CD4-positive, alpha-beta memory T cell (primary cell): ENCODE data around the gene ARMC2. TPM values are rescaled to one million over a fixed set of nuclear protein-coding genes. Genes with fewer than 3 reads are reported as not detected.
"Not testable (repeated sequence)": the region's sequence is repeated elsewhere in the genome, so short reads cannot be mapped to it uniquely, and the experiment has no call there.

Experiments used
- CTCF ChIA-PET: fragments of 350-600 bp; sonication (Branson Sonifier 250); formaldehyde crosslinking; loops from one replicate; lab custom pipeline; 2021; ENCODE audit warnings: inconsistent platforms; ENCODE audit not compliant: partially characterized antibody; lab: Charles Lee
- POLR2A ChIA-PET: fragments of 350-600 bp; sonication (Branson Sonifier 250); formaldehyde crosslinking; loops from one replicate; lab custom pipeline; 2021; ENCODE audit not compliant: partially characterized antibody; lab: Charles Lee
- DNase-seq, 5 donors: peaks; one replicate each; pipeline versions ENCODE4 v3.0.0 to v3.0.0-alpha.2; 2020 to 2022; ENCODE audit warnings: mixed read lengths in 1 of 5
- H3K27ac ChIP-seq: one replicate; pipeline ENCODE4 v1.7.0; 2013; ENCODE audit warnings: low read depth, low read length
- H3K27me3 ChIP-seq: 2 replicates; pipeline ENCODE4 v1.7.0; 2013; ENCODE audit warnings: mild to moderate bottlenecking, low read length, moderate library complexity; ENCODE audit not compliant: insufficient read depth
- H3K36me3 ChIP-seq: 2 replicates; pipeline ENCODE4 v1.7.0; 2013; ENCODE audit warnings: mild to moderate bottlenecking, low read length, moderate library complexity; ENCODE audit not compliant: insufficient read depth
- H3K4me1 ChIP-seq: 2 replicates; pipeline ENCODE4 v1.7.0; 2013; ENCODE audit warnings: mild to moderate bottlenecking, low read length, moderate library complexity; ENCODE audit not compliant: insufficient read depth
- H3K4me3 ChIP-seq, 2 donors: one replicate each; pipeline ENCODE4 v1.7.0; 2013; ENCODE audit warnings: low read length in 2 of 2, mild to moderate bottlenecking in 1 of 2
- H3K9me3 ChIP-seq, 2 donors: one replicate each; pipeline ENCODE4 v1.7.0; 2013; ENCODE audit warnings: low read length in 2 of 2, control low read depth in 1 of 2; ENCODE audit not compliant: control insufficient read depth in 1 of 2
- H3K27ac Mint-ChIP-seq, 7 donors: one replicate each; pipeline ENCODE4 v1.8.0; 2020 to 2021; ENCODE audit warnings: mixed read lengths in 7 of 7, mild to moderate bottlenecking in 6 of 7, inconsistent platforms in 3 of 7, moderate library complexity in 3 of 7
- H3K27me3 Mint-ChIP-seq, 2 donors: one replicate each; pipeline ENCODE4 v1.8.0; 2020 to 2021; ENCODE audit warnings: mixed read lengths in 2 of 2
- H3K36me3 Mint-ChIP-seq, 2 donors: one replicate each; pipeline ENCODE4 v1.8.0; 2020 to 2021; ENCODE audit warnings: mixed read lengths in 2 of 2, inconsistent platforms in 1 of 2, mild to moderate bottlenecking in 1 of 2
- H3K4me1 Mint-ChIP-seq, 4 donors: one replicate each; pipeline ENCODE4 v1.8.0; 2020 to 2021; ENCODE audit warnings: mixed read lengths in 4 of 4, mild to moderate bottlenecking in 1 of 4
- H3K4me3 Mint-ChIP-seq, 8 donors: one replicate each; pipeline ENCODE4 v1.8.0; 2020 to 2021; ENCODE audit warnings: mixed read lengths in 8 of 8, mild to moderate bottlenecking in 7 of 8, moderate library complexity in 6 of 8, inconsistent platforms in 3 of 8
- H3K9me3 Mint-ChIP-seq, 8 donors: one replicate each; pipeline ENCODE4 v1.8.0; 2020 to 2021; ENCODE audit warnings: mixed read lengths in 8 of 8, mild to moderate bottlenecking in 5 of 8, inconsistent platforms in 3 of 8, moderate library complexity in 1 of 8
- intact Hi-C: fragments of 100-400 bp; cut with micrococcal nuclease; formaldehyde crosslinking; loops from one replicate; pipeline ENCODE4 v1.15.1; 2023
- polyA plus RNA-seq, 2 donors: library from polyadenylated mRNA; unstranded; fragments of 300-500 nt; fragmentation: Illumina TruSeq; gene quantifications; one replicate each; pipeline ENCODE4 v1.2.3, GENCODE V29; 2021
- total RNA-seq, 2 experiments: library from RNA; stranded (reverse); gene quantifications; one replicate each; pipeline ENCODE4 v1.2.3, GENCODE V29; 2021

ARMC2 gene
- total and polyA plus RNA-seq, 4 experiments from 2014 or later: 3.2 to 11.2 (median 7.0) TPM

DNA sequence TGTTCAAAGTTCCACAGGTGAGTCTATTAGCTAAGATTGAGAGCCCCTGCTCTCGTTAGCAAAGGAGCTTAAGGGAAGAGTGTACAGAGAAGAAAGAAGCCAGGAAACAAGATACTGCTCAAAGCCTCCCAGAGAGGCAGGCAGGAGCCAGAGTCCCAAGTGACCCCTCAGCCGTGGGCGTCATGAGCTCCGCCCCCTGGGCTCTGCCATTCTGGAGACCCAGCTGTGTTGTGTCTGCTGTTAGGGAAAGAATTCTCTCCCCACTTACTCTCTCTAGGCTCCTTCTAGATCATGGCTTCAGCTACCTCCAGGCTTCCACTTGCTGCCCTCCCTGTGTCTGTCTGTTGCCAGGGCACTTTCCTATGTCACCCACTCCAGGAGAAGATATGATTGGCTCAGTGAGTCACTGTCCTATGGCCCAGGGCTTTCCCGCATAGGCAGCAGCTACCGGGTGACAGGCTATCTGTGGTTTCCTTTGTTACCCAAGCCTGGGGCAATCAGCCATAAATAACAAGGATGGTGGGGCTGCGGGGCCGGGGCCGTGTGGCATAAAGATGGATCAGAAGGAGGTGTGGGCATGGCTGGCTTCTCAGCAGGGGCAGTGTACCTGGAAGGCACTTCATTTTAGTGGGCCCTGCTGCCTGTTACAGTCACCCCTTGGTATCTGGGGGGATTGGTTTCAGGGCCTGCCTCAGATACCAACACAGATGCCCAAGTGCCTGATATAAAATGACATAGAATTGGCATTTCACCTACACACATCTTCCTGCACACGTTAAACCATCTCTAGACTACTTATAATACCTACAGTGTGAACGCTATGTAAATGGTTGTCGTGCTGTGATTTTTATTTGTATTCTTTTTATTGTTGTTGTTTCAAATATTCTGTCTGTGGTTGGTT, 118.9 kb downstream of the ARMC2 start:
- no peaks in the 10 kb centered on the region for H3K9me3 Mint-ChIP-seq
- no peaks in the 10 kb centered on the region for H3K9me3 ChIP-seq
- no peaks in the 10 kb centered on the region for H3K4me1 ChIP-seq
- ChIA-PET CTCF (no interaction called here), POLR2A (interaction anchor here (0.7 kb wide), 1 partner anchor 104 kb away, joined by 3 read pairs; no protein-coding TSS in a partner anchor)
- DNase-seq: peak in 1 of 5 donors; percentile 53
- H3K27ac ChIP-seq: no peak overlapping the region
- H3K4me3 Mint-ChIP-seq: no peak overlapping the region
- peaks cover 3 to 21% (median 16%) of the 10 kb centered on the region in 4 donors for H3K4me1 Mint-ChIP-seq
- no peaks in the 10 kb centered on the region for H3K36me3 ChIP-seq
- peaks cover 1 to 13% of the 10 kb centered on the region in 2 donors for H3K36me3 Mint-ChIP-seq
- H3K27ac Mint-ChIP-seq: peak overlapping the region in 2 of 7 donors; percentile 54 to 77
- no peak overlapping the region for H3K4me3 ChIP-seq
- H3K27me3 ChIP-seq: no peaks in the 10 kb centered on the region
- intact Hi-C loops: no loop called here
- no peaks in the 10 kb centered on the region for H3K27me3 Mint-ChIP-seq

DNA sequence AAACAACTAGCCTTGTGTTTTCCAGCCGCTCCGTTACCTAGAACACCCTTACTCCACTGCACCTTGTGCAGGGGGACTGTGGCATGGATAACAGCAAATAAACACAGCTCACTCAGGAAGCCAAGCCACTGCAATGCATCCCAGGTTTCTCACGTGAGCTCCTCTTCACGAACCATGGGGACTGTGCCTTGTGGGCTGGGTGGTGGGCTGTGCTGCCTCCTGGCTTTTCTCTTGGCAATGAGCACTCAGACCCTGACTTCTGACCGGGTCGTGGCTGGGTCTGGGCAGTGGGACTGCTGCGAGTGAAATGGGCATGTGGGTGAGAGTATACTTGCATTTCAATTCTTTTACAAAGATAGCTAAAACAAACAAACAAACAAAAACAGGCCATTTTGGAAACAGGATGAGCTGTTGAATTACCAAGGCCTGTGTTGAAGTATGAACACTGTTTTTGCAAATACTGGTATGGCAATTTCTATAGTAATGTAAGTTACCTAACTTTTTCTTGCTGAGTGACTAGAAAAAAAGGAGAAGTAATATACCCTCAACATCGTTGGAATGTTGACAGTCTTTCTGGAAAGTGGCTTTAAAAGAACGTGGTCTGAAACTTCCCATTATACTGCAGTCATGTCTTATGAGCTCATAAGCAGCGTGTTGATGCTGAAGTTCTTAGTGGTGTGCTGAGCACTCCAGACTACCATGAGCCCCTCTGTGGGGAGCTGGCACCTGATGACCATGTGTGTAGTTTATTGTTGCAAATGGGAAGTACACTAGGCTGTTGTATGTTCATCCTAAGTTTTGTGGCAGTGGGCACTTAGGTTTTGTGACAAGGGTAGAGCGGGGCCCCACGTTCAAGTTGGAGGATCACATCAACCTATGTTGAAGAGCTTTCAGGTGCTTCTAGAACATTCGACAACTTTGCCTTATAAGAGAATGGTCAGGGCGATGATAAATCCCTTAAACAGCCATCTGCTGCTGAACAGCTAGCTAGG, 120.4 kb downstream of the ARMC2 start:
- peaks cover 3 to 23% (median 17%) of the 10 kb centered on the region in 4 donors for H3K4me1 Mint-ChIP-seq
- ChIA-PET CTCF (interaction anchor here (1.2 kb wide), 1 partner anchor 427 kb away, joined by 3 read pairs; no protein-coding TSS in a partner anchor), POLR2A (interaction anchor here (1.0 kb wide), 1 partner anchor 26 kb away, joined by 3 read pairs; no protein-coding TSS in a partner anchor)
- intact Hi-C loops: no loop called here
- H3K27ac Mint-ChIP-seq: peak overlapping the region in 2 of 7 donors; percentile 2 to 68
- no peaks in the 10 kb centered on the region for H3K27me3 Mint-ChIP-seq
- H3K9me3 Mint-ChIP-seq: no peaks in the 10 kb centered on the region
- no peak for DNase-seq
- Histone ChIP-seq H3K9me3 (no peaks in the 10 kb centered on the region), H3K36me3 (no peaks in the 10 kb centered on the region), H3K4me3 (no peak overlapping the region), H3K27ac (no peak overlapping the region), H3K27me3 (no peaks in the 10 kb centered on the region), H3K4me1 (no peaks in the 10 kb centered on the region)
- no peak overlapping the region for H3K4me3 Mint-ChIP-seq
- H3K36me3 Mint-ChIP-seq: peaks cover under 1 to 11% of the 10 kb centered on the region in 2 donors

DNA sequence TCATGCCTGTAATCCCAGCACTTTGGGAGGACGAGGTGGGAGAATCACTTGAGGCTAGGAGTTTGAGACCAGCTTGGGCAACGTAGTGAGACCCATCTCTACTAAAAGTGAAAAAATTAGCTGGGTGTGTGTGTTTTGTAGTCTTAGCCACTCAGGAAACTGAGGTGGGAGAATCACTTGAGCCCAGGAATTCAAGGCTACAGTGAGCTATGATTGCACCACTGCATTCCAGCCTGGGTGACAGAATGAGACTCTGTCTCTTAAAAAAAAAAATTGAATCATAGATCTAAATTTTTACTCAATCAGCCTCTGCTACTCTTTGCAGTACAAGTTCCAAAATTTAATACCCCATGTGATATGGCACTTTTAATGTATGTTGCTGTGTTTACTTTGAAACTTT, 121.6 kb downstream of the ARMC2 start:
- H3K9me3 Mint-ChIP-seq: no peaks in the 10 kb centered on the region

GRCh38 chr6:108974201-108974600, 126.0 kb downstream of the ARMC2 start:
- no peaks in the 10 kb centered on the region for H3K27me3 ChIP-seq
- H3K27me3 Mint-ChIP-seq: no peaks in the 10 kb centered on the region
- no peak overlapping the region for H3K27ac Mint-ChIP-seq
- no peak overlapping the region for H3K4me3 Mint-ChIP-seq
- peaks cover 0 to 28% (median 15%) of the 10 kb centered on the region in 8 donors for H3K9me3 Mint-ChIP-seq
- H3K27ac ChIP-seq: no peak overlapping the region
- H3K4me1 ChIP-seq: no peaks in the 10 kb centered on the region
- H3K36me3 Mint-ChIP-seq: peaks cover 18 to 23% of the 10 kb centered on the region in 2 donors
- no peak overlapping the region for H3K4me3 ChIP-seq
- peaks cover 3 to 14% (median 7%) of the 10 kb centered on the region in 4 donors for H3K4me1 Mint-ChIP-seq
- H3K36me3 ChIP-seq: no peaks in the 10 kb centered on the region
- intact Hi-C loops: no loop called here
- ChIA-PET CTCF (interaction anchor here (0.6 kb wide), 1 partner anchor 81 kb away, joined by 3 read pairs; no protein-coding TSS in a partner anchor), POLR2A (no interaction called here)
- no peaks in the 10 kb centered on the region for H3K9me3 ChIP-seq
- DNase-seq: no peak

More for the DNA sequence above, 121.6 kb downstream of the ARMC2 start:
- ChIA-PET POLR2A (no interaction called here), CTCF (no interaction called here)
- Histone ChIP-seq H3K36me3 (no peaks in the 10 kb centered on the region), H3K9me3 (no peaks in the 10 kb centered on the region), H3K4me3 (no peak overlapping the region), H3K27ac (no peak overlapping the region), H3K27me3 (no peaks in the 10 kb centered on the region), H3K4me1 (no peaks in the 10 kb centered on the region)
- intact Hi-C loops: no loop called here
- H3K27ac Mint-ChIP-seq: peak overlapping the region in 1 of 7 donors; percentile 57
- no peak overlapping the region for H3K4me3 Mint-ChIP-seq
- no peak for DNase-seq
- peaks cover 0 to 13% of the 10 kb centered on the region in 2 donors for H3K36me3 Mint-ChIP-seq
- peaks cover 3 to 23% (median 17%) of the 10 kb centered on the region in 4 donors for H3K4me1 Mint-ChIP-seq
- no peaks in the 10 kb centered on the region for H3K27me3 Mint-ChIP-seq

DNA sequence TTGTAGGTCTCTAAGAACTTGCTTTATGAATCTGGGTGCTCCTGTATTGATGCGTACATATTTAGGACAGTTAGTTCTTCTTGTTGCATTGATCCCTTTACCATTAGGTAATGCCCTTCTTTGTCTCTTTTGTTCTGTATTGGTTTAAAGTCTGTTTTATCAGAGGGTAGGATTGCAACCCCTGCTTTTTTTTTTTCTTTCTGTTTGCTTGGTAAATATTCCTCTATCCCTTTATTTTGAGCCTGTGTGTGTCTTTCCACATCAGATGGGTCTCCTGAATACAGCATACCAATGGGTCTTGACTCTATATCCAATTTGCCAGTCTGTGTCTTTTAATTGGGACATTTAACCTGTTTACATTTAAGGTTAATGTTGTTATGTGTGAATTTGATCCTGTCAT, 130.4 kb downstream of the ARMC2 start:
- H3K4me1 ChIP-seq, DNase-seq, H3K27ac Mint-ChIP-seq, H3K27me3 Mint-ChIP-seq, H3K36me3 ChIP-seq, H3K4me3 ChIP-seq, H3K4me1 Mint-ChIP-seq, POLR2A ChIA-PET, H3K27me3 ChIP-seq, H3K27ac ChIP-seq, intact Hi-C loops, H3K9me3 ChIP-seq, H3K4me3 Mint-ChIP-seq, CTCF ChIA-PET: not testable (repeated sequence)
- peaks cover 3 to 46% (median 32%) of the 10 kb centered on the region in 8 donors for H3K9me3 Mint-ChIP-seq
- peaks cover 25 to 52% of the 10 kb centered on the region in 2 donors for H3K36me3 Mint-ChIP-seq

DNA sequence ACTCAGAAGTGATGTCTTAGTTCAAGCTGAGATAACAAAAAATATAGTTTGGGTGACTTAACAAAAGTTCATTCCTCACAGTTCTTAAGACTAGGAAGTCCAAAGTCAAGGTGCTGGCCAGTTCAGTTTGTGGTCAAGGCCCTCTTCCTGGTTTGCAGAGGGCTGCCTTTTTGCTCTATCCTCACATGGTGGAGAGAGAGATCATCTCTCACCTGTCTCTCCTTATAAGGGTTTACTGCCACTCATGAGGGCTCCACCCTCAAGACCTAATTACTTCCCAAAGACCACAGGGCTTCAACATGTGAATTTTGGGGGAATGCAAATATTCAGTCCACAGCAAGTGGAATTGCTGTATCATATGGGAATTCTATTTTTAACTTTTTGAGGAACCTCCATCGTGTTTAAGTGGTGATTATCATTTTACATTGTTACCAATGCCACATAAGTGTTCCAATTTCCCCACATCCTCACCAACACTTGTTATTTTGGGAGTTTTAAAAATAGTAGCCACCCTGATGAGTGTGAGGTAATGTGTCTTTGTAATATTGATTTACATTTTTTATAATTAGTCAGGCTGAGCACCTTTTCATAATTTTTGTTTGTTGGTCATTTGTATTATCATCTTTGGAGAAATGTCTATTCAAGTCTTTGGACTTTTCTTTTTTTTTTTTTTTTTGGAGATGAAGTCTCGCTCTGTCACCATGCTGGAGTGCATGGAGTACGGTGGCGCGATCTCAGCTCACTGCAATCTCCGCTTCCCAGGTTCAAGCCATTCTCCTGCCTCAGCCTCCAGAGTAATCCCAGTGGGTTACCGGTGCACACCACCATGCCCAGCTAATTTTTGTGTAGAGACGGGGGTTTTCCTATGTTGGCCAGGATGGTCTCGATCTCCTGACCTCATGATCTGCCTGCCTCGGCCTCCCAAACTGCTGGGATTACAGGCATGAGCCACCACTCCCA, 134.2 kb downstream of the ARMC2 start:
- Histone ChIP-seq H3K36me3 (peaks cover 7% of the 10 kb centered on the region), H3K27ac (no peak overlapping the region), H3K4me1 (no peaks in the 10 kb centered on the region), H3K27me3 (no peaks in the 10 kb centered on the region), H3K4me3 (no peak overlapping the region), H3K9me3 (no peaks in the 10 kb centered on the region)
- intact Hi-C loops: loop anchor here (5.0 kb wide), 1 partner anchor 40 kb away; no protein-coding TSS in a partner anchor
- CTCF ChIA-PET: interaction anchor here (1.2 kb wide), 1 partner anchor 11 kb away, joined by 3 read pairs; no protein-coding TSS in a partner anchor
- Mint-ChIP-seq H3K9me3 (peaks cover 3 to 35% (median 24%) of the 10 kb centered on the region in 8 donors), H3K27me3 (no peaks in the 10 kb centered on the region), H3K36me3 (peaks cover 36 to 66% of the 10 kb centered on the region in 2 donors), H3K4me3 (no peak overlapping the region), H3K27ac (peak overlapping the region in 1 of 7 donors; percentile 7), H3K4me1 (peaks cover 0 to 9% (median under 1%) of the 10 kb centered on the region in 4 donors)
- POLR2A ChIA-PET: no interaction called here
- DNase-seq: no peak
